GM13977 (cell line): ENCODE data around the gene HASPIN.

Experiments
- DNase-seq: peaks from one replicate; pipeline ENCODE4 v3.0.0; 2012; ENCODE audit warnings: low spot score
- CTCF ChIP-seq: IDR thresholded peaks from 2 replicates; pipeline ENCODE4 v1.5.1; 2012; ENCODE audit warnings: mild to moderate bottlenecking, control low read depth; ENCODE audit not compliant: insufficient read depth; ENCODE audit errors: extremely low read depth, missing control alignments
- in situ Hi-C: fragments of 300-500 bp; cut with MboI; formaldehyde crosslinking; loops from one replicate; pipeline ENCODE4 v1.12.0; 2022; ENCODE audit warnings: low sequenced_read_pairs, low pct_unique_long_range_greater_than_20kb, mixed read lengths, inconsistent platforms; ENCODE audit not compliant: unreplicated experiment

HASPIN gene

GRCh38 chr17:3740611-3741073, 16.9 kb downstream of the HASPIN start:
- no peak for DNase-seq
- in situ Hi-C loops: no loop called here
- no peak for TF ChIP-seq CTCF

- in situ Hi-C loops: no loop called here
- no peak for TF ChIP-seq CTCF
- DNase-seq: no peak
Observed at GRCh38 chr17:3744014-3744413, 20.3 kb downstream of the HASPIN start.

GRCh38 chr17:3745071-3745470, 21.4 kb downstream of the HASPIN start:
- no peak for DNase-seq
- in situ Hi-C loops: no loop called here
- no peak for TF ChIP-seq CTCF

GRCh38 chr17:3747805-3748204, 24.1 kb downstream of the HASPIN start:
- TF ChIP-seq CTCF: no peak
- in situ Hi-C loops: no loop called here
- DNase-seq: no peak

DNA sequence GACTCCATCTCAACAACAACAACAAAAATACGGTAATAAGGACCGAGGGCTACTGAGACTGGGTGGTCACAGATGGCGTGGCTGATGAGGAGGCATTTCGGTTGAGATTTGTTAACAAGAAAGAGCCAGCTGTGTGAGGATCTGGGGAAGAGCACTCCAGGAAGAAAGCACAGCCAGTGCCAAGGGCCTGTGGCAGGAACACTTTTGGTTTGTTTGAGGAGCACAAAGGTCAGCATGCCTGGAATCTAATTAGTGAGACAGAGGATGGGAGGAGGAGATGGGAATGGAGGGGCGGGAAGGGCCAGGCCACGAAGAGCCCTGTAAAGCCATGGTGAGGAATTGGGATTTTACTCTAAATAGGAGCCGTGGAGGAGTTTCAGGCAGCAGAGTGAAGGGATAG, 24.9 kb downstream of the HASPIN start:
- in situ Hi-C loops: no loop called here
- TF ChIP-seq CTCF: no peak
- no peak for DNase-seq

DNA sequence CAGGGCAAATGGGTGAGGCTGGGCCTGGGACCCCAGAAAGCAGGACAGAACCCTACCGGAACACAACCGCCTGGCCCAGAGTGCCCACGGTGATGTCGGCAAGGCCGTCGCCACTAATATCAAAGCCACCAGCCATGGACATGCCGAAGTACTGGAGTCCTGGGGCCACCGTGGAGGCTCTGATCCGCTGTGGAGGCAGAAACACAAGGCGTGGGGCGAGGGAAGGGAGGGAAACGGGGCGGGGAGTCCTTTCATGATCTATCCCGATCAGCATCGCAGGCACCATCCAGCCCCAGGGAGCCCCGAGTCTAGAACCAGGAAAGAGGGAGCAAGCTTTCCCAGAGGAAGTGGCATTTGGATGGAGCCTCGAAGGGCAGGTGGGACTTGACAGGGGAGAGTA, 26.6 kb downstream of the HASPIN start:
- no peak for TF ChIP-seq CTCF

GRCh38 chr17:3750926-3751325, 27.2 kb downstream of the HASPIN start:
- no peak for DNase-seq
- in situ Hi-C loops: no loop called here
- TF ChIP-seq CTCF: peak; percentile 12

More for the DNA sequence above, 26.6 kb downstream of the HASPIN start:
- no peak for DNase-seq
- in situ Hi-C loops: no loop called here
